ENCODE measurements around the gene STK10. TPM values are rescaled to one million over a fixed set of nuclear protein-coding genes. Genes with fewer than 3 reads are reported as not detected.

The STK10 gene
- total and polyA plus RNA-seq, 2 experiments from 2014 or later: 7.5 to 17.8 TPM

DNA sequence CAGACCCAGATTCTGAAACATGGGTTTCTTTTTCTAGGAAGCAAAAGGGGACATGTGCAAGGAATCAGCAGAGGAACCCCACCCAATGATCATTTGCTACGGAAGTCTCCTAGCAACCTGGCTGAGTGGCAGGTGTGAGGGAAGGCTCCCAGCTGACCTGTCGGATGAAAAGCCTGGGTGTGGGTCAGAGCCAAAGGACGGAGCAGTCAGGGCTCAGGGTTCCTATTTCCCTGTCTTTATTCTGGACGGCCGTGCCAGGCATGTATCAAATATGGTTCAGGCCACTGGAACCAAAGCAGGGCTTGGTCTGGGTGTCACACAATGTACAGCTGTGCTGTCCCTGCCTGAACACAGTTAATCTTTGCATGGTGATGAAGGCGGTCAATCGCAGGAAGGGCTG, 20.1 kb downstream of the STK10 start:
- peak; percentile 62 for ATAC-seq
- Histone ChIP-seq H3K4me1 (ENCODE audit: insufficient read depth) (no peaks in the 10 kb centered on the region; the same call in 1 of the 2 replicates), H3K9me2 (ENCODE audit: insufficient read depth) (no peaks in the 10 kb centered on the region), H3K27me3 (ENCODE audit: insufficient read depth) (no peaks in the 10 kb centered on the region), H3K36me3 (ENCODE audit: insufficient read depth) (no peaks in the 10 kb centered on the region), H3K79me2 (replicated peaks; ENCODE audit: insufficient read depth) (peaks cover 16% of the 10 kb centered on the region), H4K20me1 (replicated peaks; ENCODE audit: insufficient read depth) (no peaks in the 10 kb centered on the region; the same call in none of the 2 replicates), H3K4me2 (no peak overlapping the region), H2AFZ (no peak overlapping the region), H3F3A (replicated peaks; ENCODE audit: low read depth) (peaks cover 3% of the 10 kb centered on the region; the same call in 1 of the 2 replicates), H3K27ac (ENCODE audit: low read depth) (no peak overlapping the region), H3K4me3 (no peak overlapping the region)
- H3K27ac Mint-ChIP-seq: no peak overlapping the region
- no peak overlapping the region for H3K4me3 Mint-ChIP-seq
- no peaks in the 10 kb centered on the region for H3K36me3 Mint-ChIP-seq (ENCODE audit: low read depth)
- H3K4me1 Mint-ChIP-seq: peaks cover 5% of the 10 kb centered on the region; the same call in 2 of the 3 replicates
- TF ChIP-seq JUNB (IDR thresholded peaks at IDR 0.05; ENCODE audit: unreplicated experiment): no peak
- no peak for TF ChIP-seq POLR2AphosphoS5 (IDR thresholded peaks at IDR 0.05; ENCODE audit: low read depth)
- TF ChIP-seq, protein P1, sequence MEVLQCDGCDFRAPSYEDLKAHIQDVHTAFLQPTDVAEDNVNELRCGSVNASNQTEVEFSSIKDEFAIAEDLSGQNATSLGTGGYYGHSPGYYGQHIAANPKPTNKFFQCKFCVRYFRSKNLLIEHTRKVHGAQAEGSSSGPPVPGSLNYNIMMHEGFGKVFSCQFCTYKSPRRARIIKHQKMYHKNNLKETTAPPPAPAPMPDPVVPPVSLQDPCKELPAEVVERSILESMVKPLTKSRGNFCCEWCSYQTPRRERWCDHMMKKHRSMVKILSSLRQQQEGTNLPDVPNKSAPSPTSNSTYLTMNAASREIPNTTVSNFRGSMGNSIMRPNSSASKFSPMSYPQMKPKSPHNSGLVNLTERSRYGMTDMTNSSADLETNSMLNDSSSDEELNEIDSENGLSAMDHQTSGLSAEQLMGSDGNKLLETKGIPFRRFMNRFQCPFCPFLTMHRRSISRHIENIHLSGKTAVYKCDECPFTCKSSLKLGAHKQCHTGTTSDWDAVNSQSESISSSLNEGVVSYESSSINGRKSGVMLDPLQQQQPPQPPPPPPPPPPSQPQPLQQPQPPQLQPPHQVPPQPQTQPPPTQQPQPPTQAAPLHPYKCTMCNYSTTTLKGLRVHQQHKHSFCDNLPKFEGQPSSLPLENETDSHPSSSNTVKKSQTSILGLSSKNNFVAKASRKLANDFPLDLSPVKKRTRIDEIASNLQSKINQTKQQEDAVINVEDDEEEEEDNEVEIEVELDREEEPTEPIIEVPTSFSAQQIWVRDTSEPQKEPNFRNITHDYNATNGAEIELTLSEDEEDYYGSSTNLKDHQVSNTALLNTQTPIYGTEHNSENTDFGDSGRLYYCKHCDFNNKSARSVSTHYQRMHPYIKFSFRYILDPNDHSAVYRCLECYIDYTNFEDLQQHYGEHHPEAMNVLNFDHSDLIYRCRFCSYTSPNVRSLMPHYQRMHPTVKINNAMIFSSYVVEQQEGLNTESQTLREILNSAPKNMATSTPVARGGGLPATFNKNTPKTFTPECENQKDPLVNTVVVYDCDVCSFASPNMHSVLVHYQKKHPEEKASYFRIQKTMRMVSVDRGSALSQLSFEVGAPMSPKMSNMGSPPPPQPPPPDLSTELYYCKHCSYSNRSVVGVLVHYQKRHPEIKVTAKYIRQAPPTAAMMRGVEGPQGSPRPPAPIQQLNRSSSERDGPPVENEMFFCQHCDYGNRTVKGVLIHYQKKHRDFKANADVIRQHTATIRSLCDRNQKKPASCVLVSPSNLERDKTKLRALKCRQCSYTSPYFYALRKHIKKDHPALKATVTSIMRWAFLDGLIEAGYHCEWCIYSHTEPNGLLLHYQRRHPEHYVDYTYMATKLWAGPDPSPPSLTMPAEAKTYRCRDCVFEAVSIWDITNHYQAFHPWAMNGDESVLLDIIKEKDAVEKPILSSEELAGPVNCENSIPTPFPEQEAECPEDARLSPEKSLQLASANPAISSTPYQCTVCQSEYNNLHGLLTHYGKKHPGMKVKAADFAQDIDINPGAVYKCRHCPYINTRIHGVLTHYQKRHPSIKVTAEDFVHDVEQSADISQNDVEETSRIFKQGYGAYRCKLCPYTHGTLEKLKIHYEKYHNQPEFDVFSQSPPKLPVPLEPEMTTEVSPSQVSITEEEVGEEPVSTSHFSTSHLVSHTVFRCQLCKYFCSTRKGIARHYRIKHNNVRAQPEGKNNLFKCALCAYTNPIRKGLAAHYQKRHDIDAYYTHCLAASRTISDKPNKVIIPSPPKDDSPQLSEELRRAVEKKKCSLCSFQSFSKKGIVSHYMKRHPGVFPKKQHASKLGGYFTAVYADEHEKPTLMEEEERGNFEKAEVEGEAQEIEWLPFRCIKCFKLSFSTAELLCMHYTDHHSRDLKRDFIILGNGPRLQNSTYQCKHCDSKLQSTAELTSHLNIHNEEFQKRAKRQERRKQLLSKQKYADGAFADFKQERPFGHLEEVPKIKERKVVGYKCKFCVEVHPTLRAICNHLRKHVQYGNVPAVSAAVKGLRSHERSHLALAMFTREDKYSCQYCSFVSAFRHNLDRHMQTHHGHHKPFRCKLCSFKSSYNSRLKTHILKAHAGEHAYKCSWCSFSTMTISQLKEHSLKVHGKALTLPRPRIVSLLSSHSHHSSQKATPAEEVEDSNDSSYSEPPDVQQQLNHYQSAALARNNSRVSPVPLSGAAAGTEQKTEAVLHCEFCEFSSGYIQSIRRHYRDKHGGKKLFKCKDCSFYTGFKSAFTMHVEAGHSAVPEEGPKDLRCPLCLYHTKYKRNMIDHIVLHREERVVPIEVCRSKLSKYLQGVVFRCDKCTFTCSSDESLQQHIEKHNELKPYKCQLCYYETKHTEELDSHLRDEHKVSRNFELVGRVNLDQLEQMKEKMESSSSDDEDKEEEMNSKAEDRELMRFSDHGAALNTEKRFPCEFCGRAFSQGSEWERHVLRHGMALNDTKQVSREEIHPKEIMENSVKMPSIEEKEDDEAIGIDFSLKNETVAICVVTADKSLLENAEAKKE (CRISPR knock-in tag; IDR thresholded peaks at IDR 0.05): no peak
- no peak for TF ChIP-seq EZH2 (IDR thresholded peaks at IDR 0.05; ENCODE audit: low read depth, unreplicated experiment)
- peaks cover 2% of the 10 kb centered on the region for H3K27me3 Mint-ChIP-seq (ENCODE audit: insufficient read depth, low read depth, poor library complexity)
- no peaks in the 10 kb centered on the region for H3K9me3 Mint-ChIP-seq
- peak; percentile 37 for DNase-seq (ENCODE audit: low spot score)

DNA sequence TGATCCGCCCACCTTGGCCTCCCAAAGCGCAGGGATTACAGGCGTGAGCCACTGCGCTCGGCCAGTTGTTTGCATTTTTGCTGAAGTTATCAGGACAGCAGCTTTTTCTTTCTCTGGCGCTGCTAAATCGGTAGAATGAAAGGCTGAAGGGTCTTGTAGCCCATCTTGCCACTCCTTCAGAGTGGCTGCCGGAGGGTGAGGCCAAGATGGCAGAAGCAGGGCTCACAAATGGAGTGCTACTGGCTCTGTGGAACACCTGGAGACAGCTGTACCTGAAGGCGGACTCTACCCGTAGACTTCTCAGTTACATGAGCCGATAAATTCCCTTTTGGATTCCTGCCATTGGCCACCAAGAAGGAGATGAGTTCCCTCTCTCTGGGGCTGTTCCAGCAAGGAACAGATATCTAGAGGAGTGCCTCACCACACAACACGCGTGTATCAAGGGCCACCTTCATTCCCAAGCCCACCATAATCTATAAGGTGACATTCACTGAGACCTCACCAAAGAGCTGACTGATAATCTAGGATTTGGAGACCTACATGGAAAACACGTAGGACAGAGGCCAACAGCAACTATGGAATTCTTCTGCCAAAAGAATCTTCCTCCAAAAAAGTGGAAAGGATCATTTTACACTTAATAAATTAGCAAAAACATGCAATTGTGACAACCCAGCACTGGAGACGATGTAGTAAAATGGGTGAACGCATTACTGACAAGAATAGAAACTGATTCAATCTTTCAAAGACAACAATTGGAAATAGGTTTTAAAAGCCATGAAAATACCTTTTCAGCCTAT, 21.8 kb downstream of the STK10 start:
- DNase-seq (ENCODE audit: low spot score): no peak
- Histone ChIP-seq H3K27ac (ENCODE audit: low read depth) (no peak overlapping the region), H2AFZ (no peak overlapping the region), H3F3A (replicated peaks; ENCODE audit: low read depth) (peaks cover 3% of the 10 kb centered on the region; the same call in 1 of the 2 replicates), H3K4me3 (no peak overlapping the region), H3K27me3 (ENCODE audit: insufficient read depth) (no peaks in the 10 kb centered on the region), H3K4me2 (no peak overlapping the region), H3K79me2 (replicated peaks; ENCODE audit: insufficient read depth) (peaks cover 16% of the 10 kb centered on the region), H3K9me2 (ENCODE audit: insufficient read depth) (no peaks in the 10 kb centered on the region), H3K4me1 (ENCODE audit: insufficient read depth) (no peaks in the 10 kb centered on the region; the same call in 1 of the 2 replicates), H3K36me3 (ENCODE audit: insufficient read depth) (no peaks in the 10 kb centered on the region), H4K20me1 (replicated peaks; ENCODE audit: insufficient read depth) (no peaks in the 10 kb centered on the region; the same call in none of the 2 replicates)
- no peak overlapping the region for H3K4me3 Mint-ChIP-seq
- no peak for ATAC-seq
- H3K27ac Mint-ChIP-seq: no peak overlapping the region
- H3K27me3 Mint-ChIP-seq (ENCODE audit: insufficient read depth, low read depth, poor library complexity): peaks cover 2% of the 10 kb centered on the region
- H3K4me1 Mint-ChIP-seq: peaks cover 5% of the 10 kb centered on the region; the same call in 2 of the 3 replicates
- H3K36me3 Mint-ChIP-seq (ENCODE audit: low read depth): no peaks in the 10 kb centered on the region
- no peaks in the 10 kb centered on the region for H3K9me3 Mint-ChIP-seq
- no peak for TF ChIP-seq ZNF331 (CRISPR knock-in tag; IDR thresholded peaks at IDR 0.05; ENCODE audit: low read depth)
- TF ChIP-seq, protein P2, sequence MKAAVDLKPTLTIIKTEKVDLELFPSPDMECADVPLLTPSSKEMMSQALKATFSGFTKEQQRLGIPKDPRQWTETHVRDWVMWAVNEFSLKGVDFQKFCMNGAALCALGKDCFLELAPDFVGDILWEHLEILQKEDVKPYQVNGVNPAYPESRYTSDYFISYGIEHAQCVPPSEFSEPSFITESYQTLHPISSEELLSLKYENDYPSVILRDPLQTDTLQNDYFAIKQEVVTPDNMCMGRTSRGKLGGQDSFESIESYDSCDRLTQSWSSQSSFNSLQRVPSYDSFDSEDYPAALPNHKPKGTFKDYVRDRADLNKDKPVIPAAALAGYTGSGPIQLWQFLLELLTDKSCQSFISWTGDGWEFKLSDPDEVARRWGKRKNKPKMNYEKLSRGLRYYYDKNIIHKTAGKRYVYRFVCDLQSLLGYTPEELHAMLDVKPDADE (IDR thresholded peaks at IDR 0.05): no peak
